LNCAP (cell line): Measurements from ENCODE around the gene ARAF.

Experiments used
- TF ChIP-seq, protein P1 (sequence below): fragments of 450-650 bp; IDR thresholded peaks from 2 replicates; pipeline ENCODE4 v1.5.1; 2017; ENCODE audit warnings: mild to moderate bottlenecking

The ARAF gene

DNA sequence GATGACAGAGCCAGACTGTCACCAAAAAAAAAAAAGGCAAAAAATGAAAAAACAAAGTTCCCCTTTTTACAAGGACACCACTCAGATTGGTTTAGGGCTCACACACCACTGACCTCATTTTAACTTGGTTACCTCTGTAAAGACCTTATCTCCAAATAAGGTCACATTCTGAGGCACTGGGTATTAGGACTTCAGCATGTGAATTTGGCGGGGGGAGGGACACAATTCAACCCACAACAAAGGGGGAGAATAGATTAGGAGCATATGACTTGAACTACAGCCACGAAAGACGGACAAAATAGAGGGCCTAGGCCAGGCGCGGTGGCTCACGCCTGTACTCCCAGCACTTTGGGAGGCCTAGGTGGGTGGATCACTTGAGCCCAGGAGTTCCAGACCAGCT is 31.0 kb upstream of the ARAF start:
- TF ChIP-seq, protein P1, sequence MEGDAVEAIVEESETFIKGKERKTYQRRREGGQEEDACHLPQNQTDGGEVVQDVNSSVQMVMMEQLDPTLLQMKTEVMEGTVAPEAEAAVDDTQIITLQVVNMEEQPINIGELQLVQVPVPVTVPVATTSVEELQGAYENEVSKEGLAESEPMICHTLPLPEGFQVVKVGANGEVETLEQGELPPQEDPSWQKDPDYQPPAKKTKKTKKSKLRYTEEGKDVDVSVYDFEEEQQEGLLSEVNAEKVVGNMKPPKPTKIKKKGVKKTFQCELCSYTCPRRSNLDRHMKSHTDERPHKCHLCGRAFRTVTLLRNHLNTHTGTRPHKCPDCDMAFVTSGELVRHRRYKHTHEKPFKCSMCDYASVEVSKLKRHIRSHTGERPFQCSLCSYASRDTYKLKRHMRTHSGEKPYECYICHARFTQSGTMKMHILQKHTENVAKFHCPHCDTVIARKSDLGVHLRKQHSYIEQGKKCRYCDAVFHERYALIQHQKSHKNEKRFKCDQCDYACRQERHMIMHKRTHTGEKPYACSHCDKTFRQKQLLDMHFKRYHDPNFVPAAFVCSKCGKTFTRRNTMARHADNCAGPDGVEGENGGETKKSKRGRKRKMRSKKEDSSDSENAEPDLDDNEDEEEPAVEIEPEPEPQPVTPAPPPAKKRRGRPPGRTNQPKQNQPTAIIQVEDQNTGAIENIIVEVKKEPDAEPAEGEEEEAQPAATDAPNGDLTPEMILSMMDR, result no peak

DNA sequence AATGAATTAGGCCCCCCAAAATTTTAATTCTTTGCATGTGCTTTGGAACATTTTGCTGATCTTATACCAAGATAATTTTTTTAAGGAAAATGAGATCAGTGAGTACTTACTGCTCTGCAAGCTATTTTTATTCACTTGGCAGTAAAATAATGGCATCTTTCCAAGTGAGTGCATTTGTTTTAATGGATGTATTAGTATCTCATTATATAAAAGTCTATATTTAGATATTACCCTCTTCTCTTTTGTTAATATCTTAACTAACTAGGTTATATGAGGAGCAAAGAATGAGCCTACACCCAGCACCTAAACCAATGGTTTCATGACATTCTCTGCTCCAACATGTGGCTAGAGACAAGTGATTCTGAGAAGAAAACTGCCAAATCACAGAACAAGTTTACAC is 21.1 kb upstream of the ARAF start:
- TF ChIP-seq, protein P1, result no peak

DNA sequence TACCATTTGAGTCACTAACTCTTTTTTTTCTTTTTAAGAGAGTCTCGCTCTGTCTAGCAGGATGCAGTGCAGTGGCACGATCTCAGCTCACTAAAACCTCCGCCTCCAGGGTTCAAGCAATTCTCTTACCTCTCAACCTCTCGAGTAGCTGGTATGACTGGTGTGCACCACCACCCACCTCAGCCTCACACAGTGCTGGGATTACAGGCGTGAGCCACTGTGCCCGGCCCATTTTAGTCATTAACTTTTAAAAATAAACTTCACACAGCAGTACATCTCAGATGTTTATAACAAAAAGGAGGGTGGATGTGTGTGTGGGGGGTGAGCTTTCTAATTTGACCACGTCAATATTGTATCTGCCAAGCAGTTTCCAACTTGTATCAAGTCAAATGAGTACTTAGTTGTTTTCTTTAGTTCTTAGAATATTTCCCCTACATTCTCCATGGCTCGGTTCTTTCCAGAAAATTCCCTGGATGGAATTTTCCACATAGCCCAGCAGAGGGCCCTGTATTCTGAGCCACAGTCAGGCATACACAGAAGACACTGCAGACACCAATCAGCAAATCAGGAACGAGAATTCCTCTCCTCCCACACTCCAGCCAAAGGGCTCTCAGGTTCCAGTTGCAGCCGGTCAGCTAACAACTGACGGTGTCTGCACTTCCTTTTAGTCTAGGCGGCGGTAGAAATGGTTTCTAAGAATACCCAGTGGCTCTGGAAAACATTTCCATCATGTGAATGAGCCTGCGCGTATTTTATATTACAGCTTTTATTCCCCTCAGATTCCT is 20.1 kb upstream of the ARAF start:
- TF ChIP-seq, protein P1, result peak; percentile 52

DNA sequence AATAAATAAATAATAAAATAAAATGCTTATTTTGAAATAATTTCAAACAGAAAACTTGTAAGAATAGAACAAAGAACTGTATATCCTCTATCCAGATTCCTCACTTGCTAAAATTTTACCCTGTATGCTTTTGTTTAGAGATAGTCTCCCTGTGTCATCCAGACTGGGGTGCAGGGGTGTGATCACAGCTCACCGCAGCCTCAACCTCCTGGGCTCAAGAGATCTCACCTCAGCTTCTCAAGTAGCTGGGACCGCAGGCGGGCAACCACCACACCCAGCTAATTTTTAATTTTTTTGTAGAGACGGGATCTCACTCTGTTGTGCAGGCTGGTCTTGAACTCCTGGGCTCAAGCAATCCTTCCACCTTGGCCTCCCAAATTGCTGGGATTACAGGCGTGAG is 17.5 kb upstream of the ARAF start:
- TF ChIP-seq, protein P1, result no peak

DNA sequence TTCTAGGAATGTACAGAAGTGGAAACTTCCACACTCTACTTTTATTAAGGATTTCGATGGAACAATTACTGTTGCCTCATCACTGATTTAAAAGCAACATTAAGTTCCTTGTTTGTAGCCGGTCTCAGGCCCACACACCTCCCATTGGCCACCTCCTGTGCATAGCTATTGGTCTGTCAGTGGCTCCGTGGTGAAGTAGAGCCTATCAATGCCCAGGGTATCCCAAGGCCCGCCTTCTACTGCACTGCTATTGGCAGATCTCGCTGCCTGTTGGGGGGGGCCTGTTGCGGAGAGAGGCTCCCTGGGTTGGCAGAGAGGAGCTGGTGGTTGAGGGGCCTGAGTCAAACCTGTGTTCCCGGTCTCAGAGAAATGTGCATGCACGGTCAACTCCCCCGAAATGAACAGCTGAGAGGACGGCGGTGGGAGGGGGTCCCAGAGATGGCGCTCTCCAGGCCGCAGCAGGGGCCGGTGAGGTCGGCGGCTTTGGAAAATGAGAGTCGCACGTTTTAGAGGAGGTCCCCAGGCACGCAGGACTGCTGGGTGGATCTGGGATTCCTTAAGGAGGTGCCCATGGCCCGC is 4.9 kb upstream of the ARAF start:
- TF ChIP-seq, protein P1, result no peak

DNA sequence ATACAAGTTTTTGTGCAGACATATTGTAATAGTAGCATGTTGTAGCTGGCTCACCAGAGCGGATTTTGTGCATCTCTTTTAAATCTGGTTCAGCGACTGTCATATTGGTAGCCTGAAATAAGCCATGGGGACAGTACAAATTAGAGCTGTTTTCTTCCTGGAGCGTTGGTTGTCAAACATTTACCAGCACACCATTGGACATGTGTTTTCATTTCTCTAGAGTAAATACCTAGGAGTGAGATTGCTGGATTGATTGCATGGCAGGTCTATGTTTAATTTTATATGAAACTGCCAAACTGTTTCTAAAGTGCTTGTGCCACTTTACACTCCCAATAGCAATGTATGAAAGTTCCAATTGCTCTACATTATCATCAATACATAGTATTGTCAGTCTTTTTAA is 2.6 kb upstream of the ARAF start:
- TF ChIP-seq, protein P1, result no peak

DNA sequence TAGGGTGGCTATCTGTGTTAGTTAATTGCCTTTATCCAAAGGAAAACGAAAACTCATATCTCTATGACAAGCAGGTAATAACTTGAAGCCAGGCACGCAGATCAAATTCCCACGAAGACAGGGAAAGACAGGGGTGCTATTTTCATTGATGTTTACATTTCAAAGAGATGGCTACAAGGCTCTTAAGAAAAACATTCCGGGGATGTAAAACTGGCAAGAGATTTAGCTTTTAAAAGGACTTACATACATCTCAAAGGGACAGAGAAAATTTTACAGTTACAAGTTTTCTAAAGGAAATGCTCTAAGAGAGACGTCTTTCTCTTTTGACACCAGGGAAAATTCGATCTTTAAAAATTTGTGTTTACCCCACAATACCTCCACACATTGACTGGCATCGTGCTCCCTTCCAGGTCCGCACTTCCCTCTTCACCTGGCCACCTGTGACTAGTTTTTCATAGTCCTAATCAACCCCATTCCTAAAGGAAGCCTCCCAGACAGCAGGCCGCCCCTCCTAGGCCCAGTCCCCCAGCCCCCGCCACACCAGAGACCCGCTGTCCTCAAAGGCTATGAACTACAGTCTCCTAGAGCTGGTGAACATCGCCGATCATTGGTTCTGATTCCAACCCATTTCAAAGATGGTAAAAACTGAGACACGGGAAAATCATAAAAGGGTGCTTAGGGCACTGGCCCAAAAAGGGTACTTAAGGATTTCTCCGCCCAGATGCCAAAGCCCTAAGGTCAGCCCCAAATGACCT is 649 bp upstream of the ARAF start:
- TF ChIP-seq, protein P1, result no peak
